H9 (cell line): ENCODE measurements around the gene SP140. TPM values are rescaled to one million over a fixed set of nuclear protein-coding genes. Genes with fewer than 3 reads are reported as not detected.

ENCODE experiments used
- DNase-seq: peaks from one replicate; pipeline ENCODE4 v3.0.0-alpha.2; 2017
- H2AFZ ChIP-seq: one replicate; pipeline ENCODE4 v1.6.1; 2013; ENCODE audit warnings: mild to moderate bottlenecking, low read length, control low read depth, moderate library complexity
- H2AK5ac ChIP-seq: 2 replicates; pipeline ENCODE4 v1.6.1; 2013; ENCODE audit warnings: low read length, control low read depth, mixed read lengths; ENCODE audit not compliant: insufficient read length
- H2BK120ac ChIP-seq: one replicate; pipeline ENCODE4 v1.6.1; 2013; ENCODE audit warnings: low read depth, mild to moderate bottlenecking, low read length, control low read depth, inconsistent platforms; ENCODE audit not compliant: poor library complexity, severe bottlenecking
- H2BK12ac ChIP-seq: 2 replicates; pipeline ENCODE4 v1.6.1; 2013; ENCODE audit warnings: low read length, control low read depth, mixed read lengths, low read depth; ENCODE audit not compliant: insufficient read length
- H2BK15ac ChIP-seq: 2 replicates; pipeline ENCODE4 v1.6.1; 2013; ENCODE audit warnings: low read depth, low read length, control low read depth
- H2BK20ac ChIP-seq: one replicate; pipeline ENCODE4 v1.6.1; 2013; ENCODE audit warnings: low read depth, mild to moderate bottlenecking, low read length, control low read depth, inconsistent platforms; ENCODE audit not compliant: poor library complexity, severe bottlenecking
- H2BK5ac ChIP-seq: 2 replicates; pipeline ENCODE4 v1.6.1; 2013; ENCODE audit warnings: low read length, control low read depth, mixed read lengths; ENCODE audit not compliant: insufficient read length
- H3K14ac ChIP-seq: 2 replicates; pipeline ENCODE4 v1.6.1; 2013; ENCODE audit warnings: low read length, control low read depth; ENCODE audit not compliant: insufficient read depth
- H3K18ac ChIP-seq: 2 replicates; pipeline ENCODE4 v1.6.1; 2013; ENCODE audit warnings: low read depth, mild to moderate bottlenecking, mixed read lengths, low read length, control low read depth; ENCODE audit not compliant: insufficient read length
- H3K23ac ChIP-seq: 2 replicates; pipeline ENCODE4 v1.6.1; 2013; ENCODE audit warnings: low read length, control low read depth, mixed read lengths, low read depth; ENCODE audit not compliant: insufficient read length
- H3K23me2 ChIP-seq: 2 replicates; pipeline ENCODE4 v1.6.1; 2013; ENCODE audit warnings: low read depth, mild to moderate bottlenecking, mixed read lengths, low read length, control low read depth; ENCODE audit not compliant: insufficient read length, poor library complexity, severe bottlenecking
- H3K27ac ChIP-seq: 2 replicates; pipeline ENCODE4 v1.5.1; 2013; ENCODE audit warnings: low read length, control low read depth, mixed read lengths, low read depth; ENCODE audit not compliant: insufficient read length
- H3K27me3 ChIP-seq: 2 replicates; pipeline ENCODE4 v1.6.1; 2013; ENCODE audit warnings: low read length, control low read depth, inconsistent platforms; ENCODE audit not compliant: insufficient read depth
- H3K4ac ChIP-seq: 2 replicates; pipeline ENCODE4 v1.6.1; 2013; ENCODE audit warnings: low read depth, mild to moderate bottlenecking, control low read depth, inconsistent platforms, low read length, moderate library complexity
- H3K4me1 ChIP-seq: 2 replicates; pipeline ENCODE4 v1.6.1; 2013; ENCODE audit warnings: low read length, control low read depth, inconsistent platforms; ENCODE audit not compliant: insufficient read depth
- H3K4me2 ChIP-seq: 2 replicates; pipeline ENCODE4 v1.6.1; 2013; ENCODE audit warnings: low read length, control low read depth, mixed read lengths; ENCODE audit not compliant: insufficient read length, insufficient read depth
- H3K56ac ChIP-seq: 2 replicates; pipeline ENCODE4 v1.6.1; 2013; ENCODE audit warnings: low read depth, mild to moderate bottlenecking, mixed read lengths, low read length, control low read depth; ENCODE audit not compliant: insufficient read length
- H3K79me1 ChIP-seq: 2 replicates; pipeline ENCODE4 v1.6.1; 2013; ENCODE audit warnings: low read depth, mild to moderate bottlenecking, moderate library complexity, low read length, control low read depth, inconsistent platforms; ENCODE audit not compliant: insufficient read depth, poor library complexity, severe bottlenecking
- H3K79me2 ChIP-seq: 2 replicates; pipeline ENCODE4 v1.6.1; 2013; ENCODE audit warnings: low read length, control low read depth, inconsistent platforms; ENCODE audit not compliant: insufficient read depth
- H3K9ac ChIP-seq: 2 replicates; pipeline ENCODE4 v1.6.1; 2013; ENCODE audit warnings: low read length, control low read depth, mixed read lengths; ENCODE audit not compliant: insufficient read length; ENCODE audit errors: extremely low read depth
- H3K9me3 ChIP-seq: one replicate; pipeline ENCODE4 v1.6.1; 2013; ENCODE audit warnings: low read depth, low read length, inconsistent platforms; ENCODE audit not compliant: control insufficient read depth
- H3T11ph ChIP-seq: one replicate; pipeline ENCODE4 v1.6.1; 2013; ENCODE audit warnings: mild to moderate bottlenecking, low read length, control low read depth, inconsistent platforms
- H4K20me1 ChIP-seq: one replicate; pipeline ENCODE4 v1.6.1; 2013; ENCODE audit not compliant: control insufficient read depth, insufficient read length, insufficient read depth
- H4K5ac ChIP-seq: 2 replicates; pipeline ENCODE4 v1.6.1; 2013; ENCODE audit warnings: low read depth, mild to moderate bottlenecking, mixed read lengths, low read length, control low read depth; ENCODE audit not compliant: insufficient read length
- H4K8ac ChIP-seq: replicated peaks from 2 replicates; pipeline ENCODE4 v1.6.1; 2013; ENCODE audit warnings: low read length, control low read depth, mixed read lengths, low read depth; ENCODE audit not compliant: insufficient read length
- H4K91ac ChIP-seq: 2 replicates; pipeline ENCODE4 v1.6.1; 2013; ENCODE audit warnings: low read depth, mild to moderate bottlenecking, moderate library complexity, mixed read lengths, low read length, control low read depth; ENCODE audit not compliant: insufficient read length
- H3K27ac Mint-ChIP-seq, 3 experiments: 2 replicates in 2 of 3; 3 replicates in 1 of 3; pipeline ENCODE4 v1.8.0; 2020 to 2021; ENCODE audit warnings: mixed read lengths in 3 of 3, mild to moderate bottlenecking in 1 of 3, moderate library complexity in 1 of 3
- H3K27me3 Mint-ChIP-seq: 2 replicates; pipeline ENCODE4 v1.8.0; 2021; ENCODE audit warnings: low read depth, mild to moderate bottlenecking, moderate library complexity, mixed read lengths
- H3K36me3 Mint-ChIP-seq, 3 experiments: 2 replicates in 2 of 3; 3 replicates in 1 of 3; pipeline ENCODE4 v1.8.0; 2020 to 2021; ENCODE audit warnings: low read depth in 3 of 3, mixed read lengths in 3 of 3; ENCODE audit not compliant: insufficient read depth in 1 of 3
- H3K4me1 Mint-ChIP-seq, 2 experiments: 2 replicates each; pipeline ENCODE4 v1.8.0; 2020; ENCODE audit warnings: mixed read lengths in 2 of 2
- H3K4me3 Mint-ChIP-seq, 2 experiments: 2 replicates in 1 of 2; 3 replicates in 1 of 2; pipeline ENCODE4 v1.8.0; 2020 to 2021; ENCODE audit warnings: mild to moderate bottlenecking in 2 of 2, mixed read lengths in 2 of 2, moderate library complexity in 1 of 2
- H3K9me3 Mint-ChIP-seq, 2 experiments: 2 replicates in 1 of 2; 3 replicates in 1 of 2; pipeline ENCODE4 v1.8.0; 2020; ENCODE audit warnings: mild to moderate bottlenecking in 2 of 2, mixed read lengths in 2 of 2, moderate library complexity in 1 of 2
- CTCF ChIP-seq: fragments of 200-600 bp; sonication (generic); conservative IDR thresholded peaks from 3 replicates; pipeline ENCODE4 v1.8.0; 2021; ENCODE audit warnings: antibody characterized with exemption, mild to moderate bottlenecking
- WGBS: extraction: QIAGEN DNeasy Blood & Tissue Kit; methylation state at CpG from one replicate; pipeline ENCODE4 v1.1.7; 2013; ENCODE audit warnings: missing lambda C conversion rate, low lambda C conversion rate, mixed read lengths; ENCODE audit not compliant: insufficient read length; ENCODE audit errors: extremely low coverage; 5-methylcytosine and 5-hydroxymethylcytosine counted together
- total RNA-seq: library from RNA; stranded (reverse); gene quantifications from 2 replicates; pipeline ENCODE4 v1.2.1, GENCODE V29; 2021

SP140 gene
- total RNA-seq, 1 experiment from 2014 or later, result 0.31 TPM

GRCh38 chr2:230256733-230257332 lies 31.3 kb downstream of the SP140 start:
- Histone ChIP-seq H2AFZ (no peak overlapping the region), H3K9me3 (no peaks in the 10 kb centered on the region), H2BK15ac (no peak overlapping the region), H3K27ac (no peak overlapping the region), H4K20me1 (no peaks in the 10 kb centered on the region), H3T11ph (no peak overlapping the region), H3K23ac (no peak overlapping the region), H3K27me3 (no peaks in the 10 kb centered on the region), H2BK20ac (no peak overlapping the region), H2BK120ac (no peak overlapping the region), H3K4me2 (no peak overlapping the region), H3K18ac (no peak overlapping the region), H3K79me2 (no peaks in the 10 kb centered on the region), H3K79me1 (no peaks in the 10 kb centered on the region), H3K56ac (no peak overlapping the region), H3K4ac (no peak overlapping the region), H4K8ac (no peak overlapping the region), H4K5ac (no peak overlapping the region), H2BK12ac (no peak overlapping the region), H2AK5ac (no peak overlapping the region), H3K23me2 (no peaks in the 10 kb centered on the region), H3K9ac (no peak overlapping the region), H3K4me1 (no peaks in the 10 kb centered on the region), H2BK5ac (no peak overlapping the region), H4K91ac (no peak overlapping the region), H3K14ac (no peak overlapping the region)
- Mint-ChIP-seq H3K27me3 (no peaks in the 10 kb centered on the region), H3K4me1 (no peaks in the 10 kb centered on the region; a peak in 1 of 4 replicates), H3K27ac (no peak overlapping the region), H3K4me3 (no peak overlapping the region), H3K36me3 (peaks cover 0 to 6% (median 0%) of the 10 kb centered on the region in 3 experiments; a peak in 2 of 7 replicates), H3K9me3 (peaks cover 5 to 8% of the 10 kb centered on the region in 2 experiments; a peak in 4 of 5 replicates)
- WGBS, result no CpG with 5 or more reads among the region's 3 CpGs
- DNase-seq, result no peak
- TF ChIP-seq CTCF, result no peak
